GM12891 (cell line): Measurements from ENCODE around the gene TRIO.

Experiments
- PAX5 ChIP-seq: IDR thresholded peaks from 2 replicates; pipeline ENCODE4 v1.6.1; 2011; ENCODE audit warnings: low read length, moderate library complexity, mild to moderate bottlenecking; ENCODE audit not compliant: insufficient read depth, severe bottlenecking
- POLR2A ChIP-seq: IDR thresholded peaks from 2 replicates; pipeline ENCODE4 v1.6.1; 2011; ENCODE audit warnings: low read depth, low read length, control low read depth
- POLR2AphosphoS5 ChIP-seq: IDR thresholded peaks from 2 replicates; pipeline ENCODE4 v1.6.1; 2011; ENCODE audit warnings: low read depth, low read length, control low read depth
- POU2F2 ChIP-seq: IDR thresholded peaks from 2 replicates; pipeline ENCODE4 v1.6.1; 2011; ENCODE audit warnings: low read depth, mild to moderate bottlenecking, control low read depth, low read length, moderate library complexity
- SPI1 ChIP-seq: IDR thresholded peaks from 2 replicates; pipeline ENCODE4 v1.6.1; 2011; ENCODE audit warnings: low read depth, low read length, control low read depth
- TAF1 ChIP-seq: IDR thresholded peaks from 2 replicates; pipeline ENCODE4 v1.6.1; 2011; ENCODE audit warnings: low read depth, low read length, control low read depth

GRCh38 chr5:14122089-14122488, 21.1 kb upstream of the TRIO start:
- TF ChIP-seq POLR2A = no peak
- TF ChIP-seq POLR2AphosphoS5 = no peak
- no peak for TF ChIP-seq TAF1
- no peak for TF ChIP-seq SPI1
- TF ChIP-seq POU2F2 = no peak
- TF ChIP-seq PAX5 = no peak
